Esophagus squamous epithelium (tissue), 5 donors: ENCODE data around the gene SH3BP5L. TPM values are rescaled to one million over a fixed set of nuclear protein-coding genes. Genes with fewer than 3 reads are reported as not detected.
"Not testable (repeated sequence)": the region's sequence is repeated elsewhere in the genome, so short reads cannot be mapped to it uniquely, and the experiment has no call there.

Experiments used
- DNase-seq: peaks from one replicate; lab custom pipeline; 2025; lab: John Stamatoyannopoulos, UW
- H3K27ac ChIP-seq, 4 donors: fragments of 200-600 bp; sonication (generic); one replicate each; pipeline ENCODE4 v1.5.1; 2016 to 2019; ENCODE audit warnings: mild to moderate bottlenecking in 1 of 4
- H3K27me3 ChIP-seq, 4 donors: fragments of 200-600 bp; sonication (generic); 1 replicate in 3 of 4; 2 replicates in 1 of 4; pipeline versions ENCODE4 v1.5.1 to v1.6.0; 2017 to 2021; ENCODE audit warnings: antibody characterized with exemption in 1 of 4
- H3K36me3 ChIP-seq, 3 donors: fragments of 200-600 bp; sonication (generic); one replicate each; pipeline ENCODE4 v1.5.1; 2016 to 2019
- H3K4me1 ChIP-seq, 3 donors: fragments of 200-600 bp; sonication (generic); one replicate each; pipeline ENCODE4 v1.5.1; 2017 to 2019
- H3K4me3 ChIP-seq, 4 donors: fragments of 200-600 bp; sonication (generic); 1 replicate in 3 of 4; 2 replicates in 1 of 4; pipeline ENCODE4 v1.5.1; 2016 to 2019; ENCODE audit warnings: mild to moderate bottlenecking in 2 of 4, moderate library complexity in 1 of 4
- H3K9me3 ChIP-seq, 3 donors: fragments of 200-600 bp; sonication (generic); one replicate each; pipeline ENCODE4 v1.5.1; 2016 to 2019
- POLR2A ChIP-seq, 4 donors: fragments of 450-650 bp; IDR thresholded peaks; one replicate each; pipeline ENCODE4 v1.6.1; 2017; ENCODE audit warnings: antibody characterized with exemption in 4 of 4, mild to moderate bottlenecking in 4 of 4, moderate library complexity in 3 of 4
- WGBS, 2 donors: methylation state at CpG; one replicate each; pipeline ENCODE4 v1.1.5; 2018; 5-methylcytosine and 5-hydroxymethylcytosine counted together
- intact Hi-C: fragments of 100-400 bp; cut with DNase I; formaldehyde crosslinking; loops from one replicate; pipeline ENCODE4 v1.15.0; 2022
- total RNA-seq, 4 donors: library from RNA; depleted of rRNA; stranded (reverse); fragments of >200 nt; gene quantifications; one replicate each; pipeline ENCODE4 v1.1.0, GENCODE V29; 2016
- TF ChIP-seq, protein P1 (sequence below), 6 experiments: fragments of 450-650 bp in 4 of 6; fragments of 200-600 bp in 2 of 6; sonication (generic) in 2 of 6; IDR thresholded peaks; one replicate each; pipeline ENCODE4 v1.5.1; 2016 to 2019; ENCODE audit warnings: antibody characterized with exemption in 6 of 6, mild to moderate bottlenecking in 4 of 6, moderate library complexity in 4 of 6
- donor health status: DM: yes; HTN: yes; CAD: no.

Gene SH3BP5L
- total RNA-seq, 4 donors from 2014 or later = 19.2 to 23.1 (median 21.9) TPM

GRCh38 chr1:248807067-248807737 lies 18.5 kb downstream of the SH3BP5L start:
- Histone ChIP-seq H3K27me3 (peaks cover 0 to 4% (median 0%) of the 10 kb centered on the region in 4 donors), H3K36me3 (peaks cover 0 to 13% (median 3%) of the 10 kb centered on the region in 3 donors), H3K27ac (no peak overlapping the region), H3K4me3 (no peak overlapping the region), H3K4me1 (peaks cover 14 to 34% (median 14%) of the 10 kb centered on the region in 3 donors), H3K9me3 (no peaks in the 10 kb centered on the region)
- intact Hi-C loops = no loop called here
- DNase-seq = no peak
- TF ChIP-seq, protein P1, sequence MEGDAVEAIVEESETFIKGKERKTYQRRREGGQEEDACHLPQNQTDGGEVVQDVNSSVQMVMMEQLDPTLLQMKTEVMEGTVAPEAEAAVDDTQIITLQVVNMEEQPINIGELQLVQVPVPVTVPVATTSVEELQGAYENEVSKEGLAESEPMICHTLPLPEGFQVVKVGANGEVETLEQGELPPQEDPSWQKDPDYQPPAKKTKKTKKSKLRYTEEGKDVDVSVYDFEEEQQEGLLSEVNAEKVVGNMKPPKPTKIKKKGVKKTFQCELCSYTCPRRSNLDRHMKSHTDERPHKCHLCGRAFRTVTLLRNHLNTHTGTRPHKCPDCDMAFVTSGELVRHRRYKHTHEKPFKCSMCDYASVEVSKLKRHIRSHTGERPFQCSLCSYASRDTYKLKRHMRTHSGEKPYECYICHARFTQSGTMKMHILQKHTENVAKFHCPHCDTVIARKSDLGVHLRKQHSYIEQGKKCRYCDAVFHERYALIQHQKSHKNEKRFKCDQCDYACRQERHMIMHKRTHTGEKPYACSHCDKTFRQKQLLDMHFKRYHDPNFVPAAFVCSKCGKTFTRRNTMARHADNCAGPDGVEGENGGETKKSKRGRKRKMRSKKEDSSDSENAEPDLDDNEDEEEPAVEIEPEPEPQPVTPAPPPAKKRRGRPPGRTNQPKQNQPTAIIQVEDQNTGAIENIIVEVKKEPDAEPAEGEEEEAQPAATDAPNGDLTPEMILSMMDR (IDR thresholded peaks at IDR 0.05) = peak; percentile 28 to 73 (median 54)
- no peak for TF ChIP-seq POLR2A (IDR thresholded peaks at IDR 0.05)
- WGBS, 2 donors = 51 to 57% methylated on average over 10 to 11 of the region's 15 CpGs

DNA sequence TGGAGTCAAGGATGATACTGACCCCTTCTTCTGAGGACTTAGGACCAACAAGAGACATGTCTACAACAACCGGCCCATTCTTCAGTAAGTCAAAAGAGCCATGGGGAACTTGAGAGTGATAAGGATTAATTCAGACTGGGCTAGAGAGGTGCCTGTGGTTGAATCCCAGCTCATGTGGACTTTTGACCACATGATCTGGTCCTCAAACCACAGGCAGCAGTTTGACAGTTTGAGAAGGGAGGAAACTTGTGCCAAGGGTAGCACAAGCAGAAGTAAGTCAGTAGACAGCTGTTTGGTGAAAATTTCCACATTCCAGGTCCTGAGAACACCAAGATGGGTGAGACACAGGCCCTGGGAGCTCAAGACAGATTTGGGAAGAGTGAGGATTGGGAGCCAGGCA lies 19.8 kb downstream of the SH3BP5L start:
- peaks cover 0 to under 1% (median 0%) of the 10 kb centered on the region in 3 donors for H3K36me3 ChIP-seq
- peak overlapping the region in 1 of 4 donors; percentile 36 for H3K27ac ChIP-seq
- no peaks in the 10 kb centered on the region for H3K9me3 ChIP-seq
- no peak for DNase-seq
- TF ChIP-seq, protein P1 (IDR thresholded peaks at IDR 0.05) = no peak
- no peak for TF ChIP-seq POLR2A (IDR thresholded peaks at IDR 0.05)
- intact Hi-C loops = no loop called here
- peaks cover 0 to 5% (median 0%) of the 10 kb centered on the region in 4 donors for H3K27me3 ChIP-seq
- WGBS, 2 donors = 86 to 100% methylated on average over 1 of the region's 1 CpG
- peaks cover 6 to 21% (median 8%) of the 10 kb centered on the region in 3 donors for H3K4me1 ChIP-seq
- no peak overlapping the region for H3K4me3 ChIP-seq

GRCh38 chr1:248804771-248805681 lies 20.7 kb downstream of the SH3BP5L start:
- Histone ChIP-seq H3K36me3 (no peaks in the 10 kb centered on the region), H3K27me3 (peaks cover 0 to 5% (median 0%) of the 10 kb centered on the region in 4 donors), H3K4me1 (peaks cover 0 to 12% (median 0%) of the 10 kb centered on the region in 3 donors), H3K4me3 (no peak overlapping the region), H3K27ac (peak overlapping the region in 1 of 4 donors; percentile 41), H3K9me3 (no peaks in the 10 kb centered on the region)
- DNase-seq = no peak
- TF ChIP-seq POLR2A (IDR thresholded peaks at IDR 0.05) = no peak
- TF ChIP-seq, protein P1 (IDR thresholded peaks at IDR 0.05) = no peak
- intact Hi-C loops = no loop called here
- WGBS, 2 donors = 46 to 53% methylated on average over 8 to 10 of the region's 10 CpGs

DNA sequence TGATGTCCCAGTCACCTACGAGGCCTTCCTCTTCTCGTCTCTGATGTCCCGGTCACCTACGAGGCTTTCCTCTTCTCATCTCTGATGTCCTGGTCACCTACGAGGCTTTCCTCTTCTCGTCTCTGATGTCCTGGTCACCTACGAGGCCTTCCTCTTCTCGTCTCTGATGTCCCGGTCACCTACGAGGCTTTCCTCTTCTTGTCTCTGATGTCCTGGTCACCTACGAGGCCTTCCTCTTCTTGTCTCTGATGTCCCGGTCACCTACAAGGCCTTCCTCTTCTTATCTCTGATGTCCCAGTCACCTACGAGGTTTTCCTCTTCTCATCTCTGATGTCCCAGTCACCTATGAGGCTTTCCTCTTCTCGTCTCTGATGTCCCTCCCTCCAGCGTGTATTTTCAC lies 22.2 kb downstream of the SH3BP5L start:
- WGBS, 2 donors = 75 to 81% methylated on average over 15 of the region's 15 CpGs
- intact Hi-C loops, H3K27me3 ChIP-seq: not testable (repeated sequence)

GRCh38 chr1:248802454-248802853 lies 23.3 kb downstream of the SH3BP5L start:
- intact Hi-C loops = no loop called here
- Histone ChIP-seq H3K9me3 (no peaks in the 10 kb centered on the region), H3K27ac (no peak overlapping the region), H3K27me3 (peaks cover 0 to 5% (median 0%) of the 10 kb centered on the region in 4 donors), H3K4me1 (peaks cover 0 to 11% (median 0%) of the 10 kb centered on the region in 3 donors), H3K36me3 (no peaks in the 10 kb centered on the region), H3K4me3 (no peak overlapping the region)
- TF ChIP-seq POLR2A (IDR thresholded peaks at IDR 0.05) = no peak
- TF ChIP-seq, protein P1 (IDR thresholded peaks at IDR 0.05) = no peak
- 81 to 100% methylated on average over 1 to 6 of the region's 6 CpGs for WGBS, 2 donors
- DNase-seq = no peak

More for the DNA sequence above, 22.2 kb downstream of the SH3BP5L start:
- H3K4me1 ChIP-seq = peaks cover 0 to 11% (median 0%) of the 10 kb centered on the region in 3 donors
- H3K36me3 ChIP-seq, H3K27ac ChIP-seq, H3K4me3 ChIP-seq, DNase-seq, H3K9me3 ChIP-seq: not testable (repeated sequence)
